Activated T-cell treated with anti-CD3 and anti-CD28 coated beads, Interleukin-2, amount 50 U/mL, for 1 hour (primary cell): ENCODE measurements around the gene TMCO4.

ENCODE experiments used
- DNase-seq: peaks from one replicate; pipeline ENCODE4 v3.0.0-alpha.2; 2020

TMCO4 gene

GRCh38 chr1:19774180-19774785 is 25.4 kb downstream of the TMCO4 start:
- no peak for DNase-seq

- no peak for DNase-seq
Observed at GRCh38 chr1:19773485-19773884, 26.2 kb downstream of the TMCO4 start.

GRCh38 chr1:19772053-19772452 is 27.7 kb downstream of the TMCO4 start:
- no peak for DNase-seq

GRCh38 chr1:19771350-19771749 is 28.4 kb downstream of the TMCO4 start:
- no peak for DNase-seq

- no peak for DNase-seq
Observed at GRCh38 chr1:19770436-19771190, 29.1 kb downstream of the TMCO4 start.

GRCh38 chr1:19769211-19769932 is 30.3 kb downstream of the TMCO4 start:
- no peak for DNase-seq

GRCh38 chr1:19768353-19769210 is 31.1 kb downstream of the TMCO4 start:
- DNase-seq = no peak

GRCh38 chr1:19765623-19766022 is 34.1 kb downstream of the TMCO4 start:
- DNase-seq = no peak

GRCh38 chr1:19764848-19765247 is 34.9 kb downstream of the TMCO4 start:
- DNase-seq = no peak

GRCh38 chr1:19762175-19762779 is 37.4 kb downstream of the TMCO4 start:
- DNase-seq = peak; percentile 36

- DNase-seq = no peak
Observed at GRCh38 chr1:19759740-19760089, 40.0 kb downstream of the TMCO4 start.

- no peak for DNase-seq
Observed at GRCh38 chr1:19758227-19758830, 41.4 kb downstream of the TMCO4 start.

- no peak for DNase-seq
Observed at GRCh38 chr1:19757641-19758040, 42.1 kb downstream of the TMCO4 start.

GRCh38 chr1:19756480-19756879 is 43.2 kb downstream of the TMCO4 start:
- no peak for DNase-seq

- no peak for DNase-seq
Observed at GRCh38 chr1:19754482-19754881, 45.2 kb downstream of the TMCO4 start.

- DNase-seq = no peak
Observed at GRCh38 chr1:19752083-19752696, 47.5 kb downstream of the TMCO4 start.

- no peak for DNase-seq
Observed at GRCh38 chr1:19750882-19751276, 48.8 kb downstream of the TMCO4 start.

- DNase-seq = no peak
Observed at GRCh38 chr1:19750101-19750881, 49.4 kb downstream of the TMCO4 start.

- DNase-seq = no peak
Observed at GRCh38 chr1:19749685-19750084, 50.0 kb downstream of the TMCO4 start.

- DNase-seq = no peak
Observed at GRCh38 chr1:19747761-19748160, 52.0 kb downstream of the TMCO4 start.

- no peak for DNase-seq
Observed at GRCh38 chr1:19744886-19745285, 54.8 kb downstream of the TMCO4 start.
